HEK293T (cell line): ENCODE data around the gene SCYGR6.

Experiments used
- CTCF ChIA-PET: fragments of 350-600 bp; formaldehyde crosslinking; extraction: SDS; loops from one replicate; lab custom pipeline; 2021; ENCODE audit warnings: antibody characterized with exemption, inconsistent platforms; lab: Yijun Ruan, JAX
- POLR2A ChIA-PET: fragments of 350-600 bp; formaldehyde crosslinking; extraction: SDS; loops from one replicate; lab custom pipeline; 2020; ENCODE audit warnings: antibody characterized with exemption, inconsistent platforms; lab: Yijun Ruan, JAX
- DNase-seq: peaks from one replicate; pipeline ENCODE4 v3.0.0; 2012; ENCODE audit warnings: mixed read lengths; ENCODE audit errors: extremely low spot score
- ARNT ChIP-seq: fragments of 450-650 bp; IDR thresholded peaks from 2 replicates; pipeline ENCODE4 v1.6.1; 2017; ENCODE audit warnings: mild to moderate bottlenecking
- BHLHE40 ChIP-seq: fragments of 450-650 bp; IDR thresholded peaks from 2 replicates; pipeline ENCODE4 v1.6.1; 2016; ENCODE audit warnings: mild to moderate bottlenecking, moderate library complexity, borderline replicate concordance
- CTBP1 ChIP-seq: fragments of 450-650 bp; IDR thresholded peaks from 2 replicates; pipeline ENCODE4 v1.6.1; 2016; ENCODE audit warnings: borderline replicate concordance
- ELF4 ChIP-seq: fragments of 450-650 bp; IDR thresholded peaks from 2 replicates; pipeline ENCODE4 v1.6.1; 2017; ENCODE audit warnings: antibody characterized with exemption
- FOXA1 ChIP-seq: fragments of 450-650 bp; IDR thresholded peaks from 2 replicates; pipeline ENCODE4 v1.6.1; 2016; ENCODE audit warnings: mild to moderate bottlenecking
- FOXK2 ChIP-seq: fragments of 450-650 bp; IDR thresholded peaks from 2 replicates; pipeline ENCODE4 v1.6.1; 2016; ENCODE audit warnings: mild to moderate bottlenecking
- FOXM1 ChIP-seq: fragments of 450-650 bp; IDR thresholded peaks from 2 replicates; pipeline ENCODE4 v1.6.1; 2017; ENCODE audit warnings: mild to moderate bottlenecking, borderline replicate concordance
- HDGF ChIP-seq: fragments of 450-650 bp; IDR thresholded peaks from 2 replicates; pipeline ENCODE4 v1.6.1; 2017; ENCODE audit warnings: antibody characterized with exemption, borderline replicate concordance
- L3MBTL2 ChIP-seq: fragments of 450-650 bp; conservative IDR thresholded peaks from 2 replicates; pipeline ENCODE4 v1.6.1; 2016; ENCODE audit warnings: mild to moderate bottlenecking
- LEF1 ChIP-seq: fragments of 450-650 bp; IDR thresholded peaks from 2 replicates; pipeline ENCODE4 v1.6.1; 2017; ENCODE audit warnings: mild to moderate bottlenecking, borderline replicate concordance
- NFRKB ChIP-seq: fragments of 450-650 bp; IDR thresholded peaks from 2 replicates; pipeline ENCODE4 v1.6.1; 2016; ENCODE audit warnings: mild to moderate bottlenecking, moderate library complexity
- SP1 ChIP-seq: fragments of 450-650 bp; IDR thresholded peaks from 2 replicates; pipeline ENCODE4 v1.6.1; 2017
- SUZ12 ChIP-seq: fragments of 450-650 bp; IDR thresholded peaks from 2 replicates; pipeline ENCODE4 v1.6.1; 2016; ENCODE audit warnings: mild to moderate bottlenecking
- TARDBP ChIP-seq: fragments of 450-650 bp; IDR thresholded peaks from 2 replicates; pipeline ENCODE4 v1.6.1; 2016
- ZNF384 ChIP-seq: fragments of 450-650 bp; IDR thresholded peaks from 2 replicates; pipeline ENCODE4 v1.6.1; 2016
- TF ChIP-seq, protein P1 (sequence below): fragments of 450-650 bp; IDR thresholded peaks from 2 replicates; pipeline ENCODE4 v1.6.1; 2016

SCYGR6 gene

DNA sequence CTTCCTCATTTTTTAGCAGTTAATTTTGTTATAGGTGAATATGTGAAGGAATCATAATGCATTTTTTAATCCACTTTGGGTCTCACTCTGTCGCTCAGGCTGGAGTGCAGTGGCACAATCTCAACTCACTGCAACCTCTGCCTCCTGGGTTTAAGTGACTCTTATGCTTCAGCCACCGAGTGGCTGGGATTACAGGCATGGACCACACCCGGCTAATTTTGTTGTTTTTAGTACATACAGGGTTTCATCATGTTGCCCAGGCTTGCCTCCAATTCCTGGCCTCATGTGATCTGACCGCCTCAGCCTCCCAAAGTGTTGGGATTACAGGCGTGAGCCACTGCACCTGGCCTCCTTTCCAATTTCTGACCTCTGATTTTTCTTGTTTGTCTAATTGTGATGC, 40.3 kb downstream of the SCYGR6 start:
- ChIA-PET CTCF (no interaction called here), POLR2A (no interaction called here)
- no peak for DNase-seq
- TF ChIP-seq FOXK2 (no peak), BHLHE40 (no peak), FOXA1 (no peak), CTBP1 (no peak), LEF1 (no peak), ELF4 (no peak), ZNF384 (no peak), TARDBP (no peak), SUZ12 (no peak)

DNA sequence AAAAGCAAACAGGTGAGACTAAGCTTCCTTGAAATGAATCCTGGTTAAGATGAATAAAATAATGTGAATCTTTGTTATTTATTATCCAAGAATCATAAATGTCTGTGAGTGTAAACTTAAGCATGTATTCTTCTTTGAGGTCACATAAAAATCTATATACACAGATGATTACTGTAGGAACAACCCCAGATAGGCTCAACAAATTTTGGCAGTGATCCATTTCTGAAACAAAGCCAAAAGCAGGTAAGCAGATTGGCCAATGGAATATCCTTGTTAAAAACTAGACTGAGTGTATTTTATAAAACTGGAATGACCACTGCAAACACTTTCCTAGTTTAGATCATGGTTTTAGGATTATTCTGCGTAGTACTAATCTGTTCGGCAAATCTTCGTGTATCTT, 46.6 kb downstream of the SCYGR6 start:
- no peak for DNase-seq
- CTCF ChIA-PET: interaction anchor here (0.9 kb wide), 1 partner anchor 88 kb away, joined by 3 read pairs; no protein-coding TSS in a partner anchor
- TF ChIP-seq FOXM1 (no peak), ARNT (no peak), CTBP1 (no peak), SP1 (no peak), NFRKB (no peak), SUZ12 (no peak), HDGF (no peak), ZNF384 (no peak), L3MBTL2 (no peak), FOXA1 (no peak), FOXK2 (no peak), TARDBP (no peak), BHLHE40 (no peak), LEF1 (no peak), ELF4 (no peak)
- TF ChIP-seq, protein P1, sequence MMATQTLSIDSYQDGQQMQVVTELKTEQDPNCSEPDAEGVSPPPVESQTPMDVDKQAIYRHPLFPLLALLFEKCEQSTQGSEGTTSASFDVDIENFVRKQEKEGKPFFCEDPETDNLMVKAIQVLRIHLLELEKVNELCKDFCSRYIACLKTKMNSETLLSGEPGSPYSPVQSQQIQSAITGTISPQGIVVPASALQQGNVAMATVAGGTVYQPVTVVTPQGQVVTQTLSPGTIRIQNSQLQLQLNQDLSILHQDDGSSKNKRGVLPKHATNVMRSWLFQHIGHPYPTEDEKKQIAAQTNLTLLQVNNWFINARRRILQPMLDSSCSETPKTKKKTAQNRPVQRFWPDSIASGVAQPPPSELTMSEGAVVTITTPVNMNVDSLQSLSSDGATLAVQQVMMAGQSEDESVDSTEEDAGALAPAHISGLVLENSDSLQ: no peak
- POLR2A ChIA-PET: no interaction called here

DNA sequence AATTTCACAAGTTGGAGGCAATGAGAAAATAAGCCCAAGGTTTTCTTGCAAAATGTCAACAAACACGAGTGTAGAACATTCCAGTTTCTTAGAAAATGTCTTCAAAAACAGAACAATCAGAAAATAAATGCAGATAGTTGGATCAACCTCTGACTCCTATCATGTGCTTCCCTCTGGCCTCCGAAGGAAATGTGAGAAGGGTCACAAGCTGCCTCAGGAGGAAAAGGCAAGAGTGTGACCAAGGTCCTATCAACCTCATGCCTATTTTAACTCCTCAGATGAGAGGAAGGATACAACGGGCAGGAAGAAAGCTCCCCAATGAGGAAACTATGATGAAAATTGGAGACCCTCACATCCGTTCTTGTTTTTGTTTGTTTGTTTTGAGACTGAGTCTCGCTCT, 50.1 kb downstream of the SCYGR6 start:
- TF ChIP-seq FOXK2: no peak
- no peak for TF ChIP-seq HDGF
- TF ChIP-seq FOXM1: no peak
- no peak for TF ChIP-seq NFRKB
- no peak for TF ChIP-seq SP1
- no peak for TF ChIP-seq FOXA1
- TF ChIP-seq BHLHE40: no peak
- TF ChIP-seq L3MBTL2: no peak
- no peak for TF ChIP-seq ELF4
- TF ChIP-seq ZNF384: no peak
- TF ChIP-seq LEF1: no peak
- TF ChIP-seq, protein P1: no peak
- no peak for DNase-seq
- CTCF ChIA-PET: interaction anchor here (0.6 kb wide), 1 partner anchor 217 kb away, joined by 3 read pairs; no protein-coding TSS in a partner anchor
- POLR2A ChIA-PET: no interaction called here
